Endothelial cell of umbilical vein (primary cell): ENCODE results near the gene POLR2J. TPM values are rescaled to one million over a fixed set of nuclear protein-coding genes. Genes with fewer than 3 reads are reported as not detected.
A peak's percentile ranks its signal among the peaks of the same experiment; 100 is the strongest.

Experiments
- BruUV-seq: library from RNA; stranded (reverse); fragments of 400-500 nt; replicated peaks from 2 replicates; lab custom pipeline; 2021; lab: Mats Ljungman, UMichigan
- CTCF ChIA-PET: fragments of 300-600, 350-600 bp; sonication (Branson Sonifier 250); formaldehyde crosslinking; loops from one replicate; lab custom pipeline; 2021; ENCODE audit warnings: antibody characterized with exemption, inconsistent platforms; lab: Charles Lee
- POLR2A ChIA-PET: fragments of 300-600, 350-600 bp; sonication (Branson Sonifier 250); formaldehyde crosslinking; loops from one replicate; lab custom pipeline; 2021; ENCODE audit warnings: antibody characterized with exemption, inconsistent platforms; lab: Charles Lee
- DNase-seq: peaks from one replicate; pipeline ENCODE4 v3.0.0-alpha.2; 2011; ENCODE audit warnings: low read depth, low spot score
- FAIRE-seq: peaks from 2 replicates; lab custom pipeline; 2011; peaks lifted over from hg19 to GRCh38; lab: Jason Lieb, UNC
- H2AFZ ChIP-seq: 2 replicates; pipeline ENCODE4 v1.6.0; 2012; ENCODE audit warnings: low read depth, low read length, control low read depth, inconsistent platforms
- H3K27ac ChIP-seq: 2 replicates; pipeline ENCODE4 v1.5.1; 2011; ENCODE audit warnings: low read depth, mild to moderate bottlenecking, control low read depth, low read length, moderate library complexity; ENCODE audit not compliant: insufficient read depth
- H3K27me3 ChIP-seq, 2 experiments: 2 replicates each; pipeline versions ENCODE4 v1.6.0 to v1.6.1; 2011; ENCODE audit warnings: low read length in 2 of 2, mixed read lengths in 1 of 2; ENCODE audit not compliant: control insufficient read depth in 2 of 2, insufficient read depth in 2 of 2
- H3K36me3 ChIP-seq, 2 experiments: 2 replicates in 1 of 2; 3 replicates in 1 of 2; pipeline ENCODE4 v1.5.1; 2011; ENCODE audit warnings: low read length in 2 of 2, mild to moderate bottlenecking in 1 of 2, moderate library complexity in 1 of 2; ENCODE audit not compliant: control insufficient read depth in 2 of 2, insufficient read depth in 2 of 2; ENCODE audit errors: extremely low read depth in 1 of 2
- H3K4me1 ChIP-seq: 3 replicates; pipeline ENCODE4 v1.5.1; 2011; ENCODE audit warnings: mild to moderate bottlenecking, low read length; ENCODE audit not compliant: control insufficient read depth, insufficient read depth; ENCODE audit errors: extremely low read depth
- H3K4me2 ChIP-seq: 2 replicates; pipeline ENCODE4 v1.6.1; 2011; ENCODE audit warnings: low read length, control low read depth, mixed read lengths; ENCODE audit not compliant: insufficient read depth
- H3K4me3 ChIP-seq, 3 experiments: fragments of 200-600 bp in 1 of 3; sonication (generic), shearing (Covaris generic) in 1 of 3; replicated peaks in 1 of 3; 2 replicates each; pipeline ENCODE4 v1.5.1; 2011 to 2016; ENCODE audit warnings: control low read depth in 3 of 3, low read length in 3 of 3, mild to moderate bottlenecking in 2 of 3, inconsistent platforms in 1 of 3, low read depth in 1 of 3, moderate library complexity in 1 of 3; ENCODE audit not compliant: insufficient read depth in 1 of 3
- H3K79me2 ChIP-seq: 2 replicates; pipeline ENCODE4 v1.6.0; 2012; ENCODE audit warnings: low read length, inconsistent platforms; ENCODE audit not compliant: control insufficient read depth, insufficient read depth
- H3K9ac ChIP-seq: replicated peaks from 2 replicates; pipeline ENCODE3; 2011; ENCODE audit warnings: low read length, control low read depth; ENCODE audit not compliant: insufficient read depth; ENCODE audit errors: extremely low read depth
- H3K9me1 ChIP-seq: replicated peaks from 3 replicates; pipeline ENCODE4 v1.6.0; 2011; ENCODE audit warnings: mild to moderate bottlenecking, low read length; ENCODE audit not compliant: control insufficient read depth, insufficient read depth; ENCODE audit errors: extremely low read depth
- H3K9me3 ChIP-seq: replicated peaks from 2 replicates; pipeline ENCODE4 v1.5.1; 2012; ENCODE audit warnings: low read length, inconsistent platforms; ENCODE audit not compliant: control insufficient read depth, insufficient read depth
- H4K20me1 ChIP-seq: replicated peaks from 2 replicates; pipeline ENCODE3; 2011; ENCODE audit warnings: mild to moderate bottlenecking, low read length; ENCODE audit not compliant: control insufficient read depth, insufficient read depth; ENCODE audit errors: extremely low read depth
- GATA2 ChIP-seq: IDR thresholded peaks from 2 replicates; pipeline ENCODE4 v1.7.0; 2011; ENCODE audit warnings: low read depth, mild to moderate bottlenecking, moderate library complexity, mixed read lengths, low read length; ENCODE audit not compliant: insufficient read length, insufficient read depth
- JUN ChIP-seq: IDR thresholded peaks from 2 replicates; pipeline ENCODE4 v1.6.1; 2011; ENCODE audit warnings: borderline replicate concordance, low read depth; ENCODE audit not compliant: insufficient read length, insufficient read depth
- POLR2A ChIP-seq: IDR thresholded peaks from 2 replicates; pipeline ENCODE4 v1.6.1; 2012; ENCODE audit warnings: low read depth, mild to moderate bottlenecking, control low read depth, low read length
- POLR2AphosphoS5 ChIP-seq: IDR thresholded peaks from 2 replicates; pipeline ENCODE4 v1.6.1; 2012; ENCODE audit warnings: low read depth, mild to moderate bottlenecking, control low read depth, low read length, moderate library complexity; ENCODE audit not compliant: insufficient read depth
- dilution Hi-C: fragments of 300-500 bp; cut with MboI; formaldehyde crosslinking; loops from one replicate; pipeline ENCODE4 v1.15.0; 2019; ENCODE audit warnings: low sequenced_read_pairs; ENCODE audit not compliant: extremely low pct_ligation_motif_present
- intact Hi-C: fragments of 100-400 bp; cut with micrococcal nuclease; formaldehyde crosslinking; loops from one replicate; pipeline ENCODE4 v1.10.0; 2022
- polyA plus RNA-seq, 4 experiments: library from polyadenylated mRNA; depleted of rRNA in 3 of 4; stranded (reverse) in 3 of 4; unstranded in 1 of 4; fragments of >200 nt; gene quantifications; 2 replicates each; pipeline versions ENCODE4 v1.2.1 to v1.2.3, GENCODE V29; 2011 to 2012; ENCODE audit warnings: missing spikeins in 1 of 4
- total RNA-seq: library from RNA; stranded (reverse); gene quantifications from 2 replicates; pipeline ENCODE4 v1.2.3, GENCODE V29; 2021
- TF ChIP-seq, protein P1 (sequence below): IDR thresholded peaks from 2 replicates; pipeline ENCODE4 v1.6.1; 2011; ENCODE audit not compliant: insufficient read depth, insufficient read length

Gene POLR2J
- total and polyA plus RNA-seq, 2 donors (not counting 3 experiments of a cell fraction or from before 2014, with no cell fraction given) = 48.7 to 93.6 TPM

DNA sequence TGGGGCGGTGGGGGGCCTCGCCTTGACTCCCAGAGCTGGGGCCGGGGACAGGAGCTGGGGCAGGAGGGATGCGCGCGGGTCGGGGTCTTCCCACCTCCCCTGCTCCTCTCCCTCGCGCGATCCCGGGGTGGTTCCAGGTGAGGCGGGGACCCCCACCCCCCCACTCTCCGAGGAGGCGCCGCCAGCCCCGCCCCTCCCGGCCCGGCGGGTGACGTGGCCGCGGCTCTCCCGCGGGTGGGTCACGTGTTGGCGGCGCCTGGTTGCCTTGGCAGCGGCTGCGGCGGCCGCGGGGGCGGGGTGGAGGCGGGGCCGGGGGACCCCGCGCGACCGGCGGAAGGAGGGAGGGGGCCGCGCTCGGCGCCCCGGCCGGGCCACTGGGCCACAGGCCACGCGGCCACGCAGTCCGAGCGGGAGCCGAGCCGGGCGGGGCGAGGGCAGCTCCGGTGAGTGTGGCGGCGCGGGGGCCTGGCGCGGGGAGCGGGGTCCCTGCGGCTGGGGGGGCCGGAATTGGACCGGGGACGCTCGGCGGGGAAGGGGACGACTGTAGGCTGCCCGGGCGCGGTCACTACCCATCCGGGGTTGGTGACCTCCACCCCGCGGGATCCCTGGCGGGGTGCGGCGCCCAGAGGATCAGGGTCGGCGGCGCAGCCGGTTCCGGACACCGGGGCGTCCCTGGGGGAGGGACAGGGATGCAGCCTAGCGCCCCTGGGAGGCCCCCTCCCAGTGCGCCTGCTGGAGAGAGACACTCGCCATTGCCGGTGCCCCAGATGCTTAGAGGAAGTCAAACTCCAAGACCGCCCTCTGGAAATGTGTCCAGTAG is 45.3 kb downstream of the POLR2J start, which contains the start of gene ORAI2:
Gene ORAI2 (plus strand): TSS at position 357 of the 820 bp plus-strand sequence. CDS start 5,382 bp downstream, outside the sequence.
- Histone ChIP-seq H3K9ac (peak within 1 kb of the TSS; percentile 77), H3K9me1 (no peaks in the 10 kb centered on the region), H3K4me1 (peaks cover 6% of the 10 kb centered on the region), H3K27ac (peak within 1 kb of the TSS; percentile 54), H3K9me3 (no peaks in the 10 kb centered on the region), H3K27me3 (no peaks in the 10 kb centered on the region), H4K20me1 (no peaks in the 10 kb centered on the region), H3K4me2 (peak within 1 kb of the TSS; percentile 62), H3K4me3 (peak within 1 kb of the TSS; percentile 82 to 98 (median 83)), H3K36me3 (no peaks in the 10 kb centered on the region), H2AFZ (peak within 1 kb of the TSS; percentile 89), H3K79me2 (peaks cover 19% of the 10 kb centered on the region)
- POLR2A ChIA-PET = interaction anchor here (0.6 kb wide), 1 partner anchor 37 kb away, joined by 3 read pairs; the partner anchor contains the start of gene PRKRIP1
- dilution Hi-C loops (no loop called here), intact Hi-C loops (loop anchor here (1.0 kb wide), 1 partner anchor 31 kb away; the partner anchor contains the start of genes ALKBH4 and LRWD1)
- DNase-seq (peak; percentile 54), FAIRE-seq (peak; percentile 72)
- BruUV-seq = no TSS peak
- CTCF ChIA-PET = interaction anchor here (0.9 to 2.2 kb wide), 5 partner anchors 21 to 154 kb away, joined by 3 to 9 read pairs (median 4); no protein-coding TSS in a partner anchor
- no peak for TF ChIP-seq GATA2
- TF ChIP-seq, protein P1, sequence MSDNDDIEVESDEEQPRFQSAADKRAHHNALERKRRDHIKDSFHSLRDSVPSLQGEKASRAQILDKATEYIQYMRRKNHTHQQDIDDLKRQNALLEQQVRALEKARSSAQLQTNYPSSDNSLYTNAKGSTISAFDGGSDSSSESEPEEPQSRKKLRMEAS = peak; percentile 70
- no peak for TF ChIP-seq JUN
- peak; percentile 62 for TF ChIP-seq POLR2A
- TF ChIP-seq POLR2AphosphoS5 = peak; percentile 74
